Activated CD4-positive, alpha-beta T cell treated with anti-CD3 and anti-CD28 coated beads for 48 hours (primary cell): ENCODE measurements around the gene CD300E.
"Not testable (repeated sequence)": the region's sequence is repeated elsewhere in the genome, so short reads cannot be mapped to it uniquely, and the experiment has no call there.

ENCODE experiments used
- DNase-seq: peaks from one replicate; pipeline ENCODE4 v3.0.0-alpha.2; 2020

The CD300E gene

GRCh38 chr17:74623693-74624093 is at the start of gene CD300E:
CD300E (minus strand) TSS chr17:74623738; CDS start chr17:74623621, 117 bp downstream.
- no peak for DNase-seq

- peak; percentile 86 for DNase-seq
These were observed 47.7 kb upstream of the CD300E start for GRCh38 chr17:74671031-74671771.

GRCh38 chr17:74670329-74670728 is 46.8 kb upstream of the CD300E start:
- DNase-seq: no peak

GRCh38 chr17:74663561-74663960 is 40.0 kb upstream of the CD300E start:
- no peak for DNase-seq

- DNase-seq: no peak
These were observed 36.4 kb upstream of the CD300E start for GRCh38 chr17:74659889-74660288.

- no peak for DNase-seq
These were observed 35.1 kb upstream of the CD300E start for GRCh38 chr17:74658620-74659019.

- DNase-seq: no peak
These were observed 31.2 kb upstream of the CD300E start for GRCh38 chr17:74654742-74655141.

GRCh38 chr17:74652020-74652419 is 28.5 kb upstream of the CD300E start:
- no peak for DNase-seq

- DNase-seq: no peak
These were observed 26.4 kb upstream of the CD300E start for GRCh38 chr17:74649909-74650308.

GRCh38 chr17:74647871-74648672 is 24.5 kb upstream of the CD300E start:
- no peak for DNase-seq

- no peak for DNase-seq
These were observed 22.7 kb upstream of the CD300E start for GRCh38 chr17:74646231-74646630.

- no peak for DNase-seq
These were observed 21.5 kb upstream of the CD300E start for GRCh38 chr17:74645010-74645409.

- DNase-seq: no peak
These were observed 20.9 kb upstream of the CD300E start for GRCh38 chr17:74644419-74644818.

GRCh38 chr17:74643826-74644225 is 20.3 kb upstream of the CD300E start:
- no peak for DNase-seq

GRCh38 chr17:74642995-74643394 is 19.5 kb upstream of the CD300E start:
- DNase-seq: no peak

GRCh38 chr17:74642556-74642955 is 19.0 kb upstream of the CD300E start:
- DNase-seq: no peak

- no peak for DNase-seq
These were observed 18.4 kb upstream of the CD300E start for GRCh38 chr17:74641958-74642298.

GRCh38 chr17:74641224-74641957 is 17.9 kb upstream of the CD300E start:
- no peak for DNase-seq

GRCh38 chr17:74639704-74640151 is 16.2 kb upstream of the CD300E start:
- DNase-seq: peak; percentile 9

- DNase-seq: no peak
These were observed 14.4 kb upstream of the CD300E start for GRCh38 chr17:74637926-74638325.

- no peak for DNase-seq
These were observed 13.7 kb upstream of the CD300E start for GRCh38 chr17:74637265-74637664.

- not testable (repeated sequence) for DNase-seq
These were observed 13.1 kb upstream of the CD300E start for GRCh38 chr17:74636541-74637085.

- DNase-seq: no peak
These were observed 11.9 kb upstream of the CD300E start for GRCh38 chr17:74635418-74635817.
